Endothelial cell of umbilical vein (primary cell): ENCODE measurements around the gene LXN. TPM values are rescaled to one million over a fixed set of nuclear protein-coding genes. Genes with fewer than 3 reads are reported as not detected.

Experiments used
- Bru-seq: library from RNA; stranded (reverse); fragments of 400-500 nt; gene quantifications from one replicate; lab custom pipeline; 2021; lab: Mats Ljungman, UMichigan
- BruChase-seq, 2 experiments: library from RNA; stranded (reverse); fragments of 400-500 nt; gene quantifications; one replicate each; lab custom pipeline; 2021; lab: Mats Ljungman, UMichigan
- BruUV-seq: library from RNA; stranded (reverse); fragments of 400-500 nt; replicated peaks from 2 replicates; lab custom pipeline; 2021; lab: Mats Ljungman, UMichigan
- CTCF ChIA-PET: fragments of 300-600, 350-600 bp; sonication (Branson Sonifier 250); formaldehyde crosslinking; loops from one replicate; lab custom pipeline; 2021; ENCODE audit warnings: antibody characterized with exemption, inconsistent platforms; lab: Charles Lee
- POLR2A ChIA-PET: fragments of 300-600, 350-600 bp; sonication (Branson Sonifier 250); formaldehyde crosslinking; loops from one replicate; lab custom pipeline; 2021; ENCODE audit warnings: antibody characterized with exemption, inconsistent platforms; lab: Charles Lee
- DNase-seq: peaks from one replicate; pipeline ENCODE4 v3.0.0-alpha.2; 2011; ENCODE audit warnings: low read depth, low spot score
- FAIRE-seq: peaks from 2 replicates; lab custom pipeline; 2011; peaks lifted over from hg19 to GRCh38; lab: Jason Lieb, UNC
- H2AFZ ChIP-seq: 2 replicates; pipeline ENCODE4 v1.6.0; 2012; ENCODE audit warnings: low read depth, low read length, control low read depth, inconsistent platforms
- H3K27ac ChIP-seq: 2 replicates; pipeline ENCODE4 v1.5.1; 2011; ENCODE audit warnings: low read depth, mild to moderate bottlenecking, control low read depth, low read length, moderate library complexity; ENCODE audit not compliant: insufficient read depth
- H3K27me3 ChIP-seq, 2 experiments: 2 replicates each; pipeline versions ENCODE4 v1.6.0 to v1.6.1; 2011; ENCODE audit warnings: low read length in 2 of 2, mixed read lengths in 1 of 2; ENCODE audit not compliant: control insufficient read depth in 2 of 2, insufficient read depth in 2 of 2
- H3K36me3 ChIP-seq, 2 experiments: 2 replicates in 1 of 2; 3 replicates in 1 of 2; pipeline ENCODE4 v1.5.1; 2011; ENCODE audit warnings: low read length in 2 of 2, mild to moderate bottlenecking in 1 of 2, moderate library complexity in 1 of 2; ENCODE audit not compliant: control insufficient read depth in 2 of 2, insufficient read depth in 2 of 2; ENCODE audit errors: extremely low read depth in 1 of 2
- H3K4me1 ChIP-seq: 3 replicates; pipeline ENCODE4 v1.5.1; 2011; ENCODE audit warnings: mild to moderate bottlenecking, low read length; ENCODE audit not compliant: control insufficient read depth, insufficient read depth; ENCODE audit errors: extremely low read depth
- H3K4me2 ChIP-seq: 2 replicates; pipeline ENCODE4 v1.6.1; 2011; ENCODE audit warnings: low read length, control low read depth, mixed read lengths; ENCODE audit not compliant: insufficient read depth
- H3K4me3 ChIP-seq, 3 experiments: fragments of 200-600 bp in 1 of 3; sonication (generic), shearing (Covaris generic) in 1 of 3; replicated peaks in 1 of 3; 2 replicates each; pipeline ENCODE4 v1.5.1; 2011 to 2016; ENCODE audit warnings: control low read depth in 3 of 3, low read length in 3 of 3, mild to moderate bottlenecking in 2 of 3, inconsistent platforms in 1 of 3, low read depth in 1 of 3, moderate library complexity in 1 of 3; ENCODE audit not compliant: insufficient read depth in 1 of 3
- H3K79me2 ChIP-seq: 2 replicates; pipeline ENCODE4 v1.6.0; 2012; ENCODE audit warnings: low read length, inconsistent platforms; ENCODE audit not compliant: control insufficient read depth, insufficient read depth
- H3K9ac ChIP-seq: replicated peaks from 2 replicates; pipeline ENCODE3; 2011; ENCODE audit warnings: low read length, control low read depth; ENCODE audit not compliant: insufficient read depth; ENCODE audit errors: extremely low read depth
- H3K9me1 ChIP-seq: replicated peaks from 3 replicates; pipeline ENCODE4 v1.6.0; 2011; ENCODE audit warnings: mild to moderate bottlenecking, low read length; ENCODE audit not compliant: control insufficient read depth, insufficient read depth; ENCODE audit errors: extremely low read depth
- H3K9me3 ChIP-seq: replicated peaks from 2 replicates; pipeline ENCODE4 v1.5.1; 2012; ENCODE audit warnings: low read length, inconsistent platforms; ENCODE audit not compliant: control insufficient read depth, insufficient read depth
- H4K20me1 ChIP-seq: replicated peaks from 2 replicates; pipeline ENCODE3; 2011; ENCODE audit warnings: mild to moderate bottlenecking, low read length; ENCODE audit not compliant: control insufficient read depth, insufficient read depth; ENCODE audit errors: extremely low read depth
- EZH2 ChIP-seq: IDR thresholded peaks from 2 replicates; pipeline ENCODE4 v1.6.1; 2012; ENCODE audit warnings: borderline replicate concordance, low read depth, mild to moderate bottlenecking, moderate library complexity, low read length, inconsistent platforms; ENCODE audit not compliant: severe bottlenecking
- FOS ChIP-seq: IDR thresholded peaks from 2 replicates; pipeline ENCODE4 v1.6.1; 2011; ENCODE audit warnings: mild to moderate bottlenecking, low read length, moderate library complexity, borderline replicate concordance; ENCODE audit not compliant: insufficient read depth
- GATA2 ChIP-seq: IDR thresholded peaks from 2 replicates; pipeline ENCODE4 v1.7.0; 2011; ENCODE audit warnings: low read depth, mild to moderate bottlenecking, moderate library complexity, mixed read lengths, low read length; ENCODE audit not compliant: insufficient read length, insufficient read depth
- JUN ChIP-seq: IDR thresholded peaks from 2 replicates; pipeline ENCODE4 v1.6.1; 2011; ENCODE audit warnings: borderline replicate concordance, low read depth; ENCODE audit not compliant: insufficient read length, insufficient read depth
- MYC ChIP-seq: IDR thresholded peaks from one replicate; pipeline ENCODE4 v1.6.1; 2011; ENCODE audit warnings: mild to moderate bottlenecking, low read depth, low read length
- POLR2A ChIP-seq: IDR thresholded peaks from 2 replicates; pipeline ENCODE4 v1.6.1; 2012; ENCODE audit warnings: low read depth, mild to moderate bottlenecking, control low read depth, low read length
- POLR2AphosphoS5 ChIP-seq: IDR thresholded peaks from 2 replicates; pipeline ENCODE4 v1.6.1; 2012; ENCODE audit warnings: low read depth, mild to moderate bottlenecking, control low read depth, low read length, moderate library complexity; ENCODE audit not compliant: insufficient read depth
- dilution Hi-C: fragments of 300-500 bp; cut with MboI; formaldehyde crosslinking; loops from one replicate; pipeline ENCODE4 v1.15.0; 2019; ENCODE audit warnings: low sequenced_read_pairs; ENCODE audit not compliant: extremely low pct_ligation_motif_present
- intact Hi-C: fragments of 100-400 bp; cut with micrococcal nuclease; formaldehyde crosslinking; loops from one replicate; pipeline ENCODE4 v1.10.0; 2022
- long read RNA-seq: library from polyadenylated mRNA; stranded (forward); transcript quantifications from one replicate; pipeline ENCODE4 v2.0.0, GENCODE V29; 2021
- polyA minus RNA-seq, 3 experiments: library from RNA; depleted of rRNA, polyadenylated mRNA; stranded (reverse); fragments of >200 nt; gene quantifications; 1 replicate in 1 of 3; 2 replicates in 2 of 3; pipeline ENCODE4 v1.2.3, GENCODE V29; 2011
- polyA plus RNA-seq, 4 experiments: library from polyadenylated mRNA; depleted of rRNA in 3 of 4; stranded (reverse) in 3 of 4; unstranded in 1 of 4; fragments of >200 nt; gene quantifications; 2 replicates each; pipeline versions ENCODE4 v1.2.1 to v1.2.3, GENCODE V29; 2011 to 2012; ENCODE audit warnings: missing spikeins in 1 of 4
- total RNA-seq: library from RNA; stranded (reverse); gene quantifications from 2 replicates; pipeline ENCODE4 v1.2.3, GENCODE V29; 2021
- TF ChIP-seq, protein P1 (sequence below): IDR thresholded peaks from 2 replicates; pipeline ENCODE4 v1.6.1; 2011; ENCODE audit not compliant: insufficient read depth, insufficient read length
- TF ChIP-seq, protein P2 (sequence below), 2 donors: IDR thresholded peaks; 1 replicate in 1 of 2; 2 replicates in 1 of 2; pipeline ENCODE4 v1.5.1; 2011; ENCODE audit warnings: low read length in 2 of 2, mild to moderate bottlenecking in 2 of 2, moderate library complexity in 2 of 2, control low read depth in 1 of 2, inconsistent platforms in 1 of 2, low read depth in 1 of 2; ENCODE audit not compliant: insufficient read depth in 1 of 2; ENCODE audit errors: extremely low read depth in 1 of 2

The LXN gene, protein sequence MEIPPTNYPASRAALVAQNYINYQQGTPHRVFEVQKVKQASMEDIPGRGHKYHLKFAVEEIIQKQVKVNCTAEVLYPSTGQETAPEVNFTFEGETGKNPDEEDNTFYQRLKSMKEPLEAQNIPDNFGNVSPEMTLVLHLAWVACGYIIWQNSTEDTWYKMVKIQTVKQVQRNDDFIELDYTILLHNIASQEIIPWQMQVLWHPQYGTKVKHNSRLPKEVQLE
- 118 and 119 TPM in 2 replicates for total RNA-seq
- 44.8 and 56.9 TPM in 2 replicates for polyA plus RNA-seq
- 87.4 and 95.6 TPM in 2 replicates for polyA plus RNA-seq (2011; cell fraction: cytosol; rRNA removed)
- polyA plus RNA-seq (2011; cell fraction: nucleus; rRNA removed), result 35.7 and 36.2 TPM in 2 replicates
- polyA plus RNA-seq (2012), result 97.9 and 99.8 TPM in 2 replicates
- 31.9 and 32.7 TPM in 2 replicates for polyA minus RNA-seq
- polyA minus RNA-seq (2011; cell fraction: cytosol; rRNA and poly(A)+ RNA removed), result 8.6 TPM
- polyA minus RNA-seq (2011; cell fraction: nucleus; rRNA and poly(A)+ RNA removed), result 13.0 and 22.6 TPM in 2 replicates
- Bru-seq, nascent RNA, result percentile 95 among the genes with signal in this experiment
- percentile 89 among the genes with signal in this experiment for BruChase-seq, experiment 1, labeled RNA remaining after a 6-hour chase
- BruChase-seq, experiment 2, labeled RNA remaining after a 2-hour chase, result percentile 81 among the genes with signal in this experiment
- long read RNA-seq, transcript LXN-201 (6 exons, 1,116 nt), result major isoform, 330 of 367 reads
- long read RNA-seq, partial matches to known transcripts, result 7 of 367 reads
- long read RNA-seq, other reads (novel, unspliced or antisense), result 30 of 367 reads

DNA sequence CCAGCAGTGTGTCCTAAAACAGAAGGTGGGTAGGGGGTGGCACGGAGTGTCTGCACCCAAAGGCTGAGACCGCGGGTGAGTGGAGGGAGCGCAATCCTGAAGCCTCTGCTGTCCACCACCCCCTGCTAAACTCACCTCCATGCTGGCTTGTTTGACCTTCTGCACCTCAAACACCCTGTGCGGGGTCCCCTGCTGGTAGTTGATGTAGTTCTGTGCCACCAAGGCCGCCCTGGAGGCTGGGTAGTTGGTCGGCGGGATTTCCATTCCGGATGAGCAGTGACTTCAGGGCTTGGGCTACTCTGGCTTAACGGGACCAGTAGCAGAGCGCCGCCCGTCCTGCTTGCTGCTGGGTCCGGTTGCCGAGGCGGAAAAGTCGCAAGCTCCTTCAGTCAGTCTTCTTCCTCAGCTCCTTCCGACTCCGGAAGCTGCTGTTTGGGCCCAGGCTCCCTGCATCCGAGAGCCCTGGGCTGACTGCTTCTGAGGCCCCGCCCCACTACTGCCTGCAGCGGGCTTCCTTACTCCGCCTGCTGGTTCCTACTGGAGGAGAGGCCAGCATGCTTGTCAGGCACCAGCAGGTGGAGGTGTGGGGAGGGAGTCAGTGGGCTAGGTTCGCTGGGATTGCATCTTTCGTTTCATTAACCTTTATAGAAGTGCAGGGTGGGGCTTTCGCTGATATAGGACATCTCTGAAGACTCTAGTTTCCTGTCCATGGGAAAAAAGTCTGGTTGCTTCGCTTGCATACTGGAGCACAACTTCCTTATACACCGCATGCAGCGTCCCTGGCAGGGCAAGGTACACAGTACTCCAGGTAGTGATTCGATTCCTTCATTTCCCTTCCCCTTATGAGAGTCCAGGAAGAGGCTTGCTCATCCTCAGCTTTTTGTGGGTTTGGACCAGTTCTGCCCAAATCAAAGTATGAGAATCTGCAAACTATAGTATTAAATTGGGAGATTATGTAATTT, at the start of gene LXN:
TSS of gene LXN (minus strand) at position 434 of the 962 bp plus-strand sequence. CDS start at position 264, 170 bp downstream.
- peak within 1 kb of the TSS; percentile 75 for H3K27ac ChIP-seq

More for the DNA sequence above, at the start of gene LXN:
- ChIA-PET CTCF (interaction anchor here (0.6 to 5.5 kb wide), 24 partner anchors 10 to 121 kb away, joined by 3 to 38 read pairs (median 4); partner anchors contain the start of gene GFM1), POLR2A (interaction anchor here (0.6 to 1.0 kb wide), 2 partner anchors 28 to 41 kb away, joined by 3 read pairs; partner anchors contain the start of gene GFM1)
- Histone ChIP-seq H3K27me3 (no peaks in the 10 kb centered on the region), H3K4me3 (peak within 1 kb of the TSS; percentile 39 to 90 (median 79)), H3K9ac (peak within 1 kb of the TSS; percentile 91), H4K20me1 (no peaks in the 10 kb centered on the region), H3K9me3 (no peaks in the 10 kb centered on the region), H3K9me1 (no peaks in the 10 kb centered on the region), H3K79me2 (peaks cover 24% of the 10 kb centered on the region), H3K4me2 (peak within 1 kb of the TSS; percentile 87), H3K36me3 (peaks cover under 1 to 4% of the 10 kb centered on the region in 2 experiments), H3K4me1 (peaks cover 29% of the 10 kb centered on the region), H2AFZ (peak within 1 kb of the TSS; percentile 67)
- BruUV-seq, result TSS peak; percentile 57
- peak; percentile 94 for FAIRE-seq
- intact Hi-C loops, result loop anchor here (1.0 to 2.0 kb wide), 5 partner anchors 13 to 119 kb away; no protein-coding TSS in a partner anchor
- TF ChIP-seq POLR2AphosphoS5 (peak; percentile 84), POLR2A (peak; percentile 87), JUN (no peak), FOS (no peak), MYC (no peak), EZH2 (no peak), GATA2 (no peak)
- TF ChIP-seq, protein P1, sequence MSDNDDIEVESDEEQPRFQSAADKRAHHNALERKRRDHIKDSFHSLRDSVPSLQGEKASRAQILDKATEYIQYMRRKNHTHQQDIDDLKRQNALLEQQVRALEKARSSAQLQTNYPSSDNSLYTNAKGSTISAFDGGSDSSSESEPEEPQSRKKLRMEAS, result no peak
- TF ChIP-seq, protein P2, sequence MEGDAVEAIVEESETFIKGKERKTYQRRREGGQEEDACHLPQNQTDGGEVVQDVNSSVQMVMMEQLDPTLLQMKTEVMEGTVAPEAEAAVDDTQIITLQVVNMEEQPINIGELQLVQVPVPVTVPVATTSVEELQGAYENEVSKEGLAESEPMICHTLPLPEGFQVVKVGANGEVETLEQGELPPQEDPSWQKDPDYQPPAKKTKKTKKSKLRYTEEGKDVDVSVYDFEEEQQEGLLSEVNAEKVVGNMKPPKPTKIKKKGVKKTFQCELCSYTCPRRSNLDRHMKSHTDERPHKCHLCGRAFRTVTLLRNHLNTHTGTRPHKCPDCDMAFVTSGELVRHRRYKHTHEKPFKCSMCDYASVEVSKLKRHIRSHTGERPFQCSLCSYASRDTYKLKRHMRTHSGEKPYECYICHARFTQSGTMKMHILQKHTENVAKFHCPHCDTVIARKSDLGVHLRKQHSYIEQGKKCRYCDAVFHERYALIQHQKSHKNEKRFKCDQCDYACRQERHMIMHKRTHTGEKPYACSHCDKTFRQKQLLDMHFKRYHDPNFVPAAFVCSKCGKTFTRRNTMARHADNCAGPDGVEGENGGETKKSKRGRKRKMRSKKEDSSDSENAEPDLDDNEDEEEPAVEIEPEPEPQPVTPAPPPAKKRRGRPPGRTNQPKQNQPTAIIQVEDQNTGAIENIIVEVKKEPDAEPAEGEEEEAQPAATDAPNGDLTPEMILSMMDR (IDR thresholded peaks at IDR 0.05; ENCODE audit: extremely low read depth in 1 of 2, insufficient read depth in 1 of 2, low read depth in 1 of 2, low read length in 2 of 2), result peak; percentile 56 to 92
- peak; percentile 92 for DNase-seq
- dilution Hi-C loops, result no loop called here
